LHCN-M2 (cell line): ENCODE measurements around the gene ADAMTS8. TPM values are rescaled to one million over a fixed set of nuclear protein-coding genes. Genes with fewer than 3 reads are reported as not detected.
A peak's percentile ranks its signal among the peaks of the same experiment; 100 is the strongest.

Source experiments
- DNase-seq: peaks from one replicate; pipeline ENCODE4 v3.0.0-alpha.2; 2012; ENCODE audit warnings: low read depth
- total RNA-seq: library from RNA; depleted of rRNA; stranded (reverse); fragments of >200 nt; gene quantifications from 2 replicates; pipeline ENCODE4 v1.2.3, GENCODE V29; 2014

The ADAMTS8 gene
- total RNA-seq, 1 experiment from 2014 or later: not detected

GRCh38 chr11:130462931-130463330 lies 34.5 kb upstream of the ADAMTS8 start:
- DNase-seq: no peak

DNA sequence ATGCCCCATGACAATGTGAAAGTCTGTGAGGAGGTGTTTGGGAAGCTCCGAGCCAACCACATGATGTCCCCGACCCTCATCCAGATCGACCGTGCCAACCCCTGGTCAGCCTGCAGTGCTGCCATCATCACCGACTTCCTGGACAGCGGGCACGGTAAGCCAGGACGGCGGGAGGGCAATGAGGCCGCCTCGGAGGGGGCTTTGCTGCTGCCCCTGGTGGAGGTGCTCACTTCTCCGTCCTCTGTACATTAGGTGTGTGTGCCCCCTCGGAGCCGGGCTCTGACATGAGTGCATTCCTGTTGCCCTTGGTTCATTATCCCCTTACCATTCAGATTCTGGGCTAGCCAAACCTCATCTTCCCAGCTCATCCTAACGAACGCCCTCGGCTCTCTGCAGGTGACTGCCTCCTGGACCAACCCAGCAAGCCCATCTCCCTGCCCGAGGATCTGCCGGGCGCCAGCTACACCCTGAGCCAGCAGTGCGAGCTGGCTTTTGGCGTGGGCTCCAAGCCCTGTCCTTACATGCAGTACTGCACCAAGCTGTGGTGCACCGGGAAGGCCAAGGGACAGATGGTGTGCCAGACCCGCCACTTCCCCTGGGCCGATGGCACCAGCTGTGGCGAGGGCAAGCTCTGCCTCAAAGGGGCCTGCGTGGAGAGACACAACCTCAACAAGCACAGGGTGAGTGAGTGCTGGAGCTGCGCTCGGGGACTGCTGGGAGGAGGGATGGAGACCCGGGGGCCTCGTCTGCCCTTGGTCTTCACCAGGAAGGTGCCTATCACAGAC lies 33.9 kb upstream of the ADAMTS8 start:
- DNase-seq: no peak

DNA sequence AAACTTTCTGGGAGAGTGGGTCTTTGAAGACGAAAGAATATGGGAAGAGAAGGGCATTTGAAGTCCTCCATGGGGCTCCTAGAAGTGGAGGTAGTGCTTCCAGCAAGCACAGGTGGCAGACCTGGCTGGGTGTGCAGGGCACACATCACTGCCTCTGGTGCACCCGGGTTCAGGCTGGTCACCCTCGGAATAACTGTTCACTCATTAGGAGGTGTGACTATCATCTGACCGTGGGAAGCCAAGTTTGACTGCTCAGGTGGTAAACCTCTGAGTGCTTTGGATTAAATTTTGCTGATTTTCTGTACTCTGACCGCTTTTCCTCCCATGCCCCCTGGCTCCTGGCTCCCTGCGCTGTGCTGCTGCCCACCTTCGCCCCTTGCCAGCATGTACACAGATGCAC lies 31.1 kb upstream of the ADAMTS8 start:
- DNase-seq: no peak

- no peak for DNase-seq
Observed at GRCh38 chr11:130458410-130458729, 30.0 kb upstream of the ADAMTS8 start.

- DNase-seq: no peak
Observed at GRCh38 chr11:130457623-130458409, 29.4 kb upstream of the ADAMTS8 start.

- no peak for DNase-seq
Observed at GRCh38 chr11:130456286-130456685, 27.9 kb upstream of the ADAMTS8 start.

DNA sequence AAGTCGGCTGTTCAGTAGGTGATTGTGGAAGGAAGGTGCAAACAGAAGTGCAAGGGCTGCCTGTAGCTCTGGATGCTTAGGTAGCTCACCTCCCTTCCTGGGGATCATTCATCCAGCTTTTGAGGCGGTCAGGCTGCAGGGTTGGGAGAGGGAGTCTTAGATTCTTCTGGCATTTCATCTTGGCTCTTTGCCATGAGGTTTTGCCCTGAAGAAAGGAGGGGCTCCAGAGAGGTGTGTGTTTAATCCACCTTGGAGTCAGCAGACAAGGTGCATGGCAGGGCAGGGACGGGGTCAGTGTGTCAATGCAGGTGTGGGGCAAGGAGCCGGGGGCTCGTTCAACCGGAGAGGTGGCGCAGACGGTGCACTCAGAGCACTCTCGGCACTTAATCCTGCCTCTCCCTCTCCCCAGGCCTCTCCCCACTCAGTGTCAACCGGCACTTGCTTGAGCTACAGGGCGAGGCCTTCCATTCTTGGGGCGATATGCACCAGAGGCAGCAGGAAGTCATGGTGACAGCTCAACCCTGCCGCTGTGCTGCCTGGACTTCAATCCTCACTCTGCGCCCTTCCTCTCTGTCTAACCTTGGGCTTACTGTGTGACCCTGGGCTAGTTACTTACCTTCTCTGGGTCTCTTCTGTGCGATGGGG lies 27.2 kb upstream of the ADAMTS8 start:
- no peak for DNase-seq

GRCh38 chr11:130454491-130455252 lies 26.3 kb upstream of the ADAMTS8 start:
- DNase-seq: no peak

GRCh38 chr11:130452940-130453339 lies 24.5 kb upstream of the ADAMTS8 start:
- no peak for DNase-seq

DNA sequence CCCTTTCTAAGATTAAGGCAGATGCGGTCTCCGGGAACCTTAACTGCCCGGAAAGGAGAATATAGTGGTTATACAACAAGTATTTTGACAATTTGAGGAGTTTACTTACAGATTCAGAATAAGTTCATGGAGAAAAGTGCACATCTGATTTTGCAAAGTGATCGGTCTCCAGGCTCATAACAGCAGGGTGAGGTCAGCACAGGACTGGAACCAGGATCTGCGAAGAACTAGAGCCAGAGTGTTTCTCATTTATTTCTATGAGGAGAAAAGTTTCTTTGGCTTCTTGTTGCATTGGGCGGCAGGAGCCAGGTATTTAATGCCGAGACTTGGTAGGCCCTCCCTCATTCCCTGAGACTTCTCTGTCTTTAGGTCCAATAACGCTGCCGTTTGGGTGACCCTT lies 23.8 kb upstream of the ADAMTS8 start:
- DNase-seq: no peak

DNA sequence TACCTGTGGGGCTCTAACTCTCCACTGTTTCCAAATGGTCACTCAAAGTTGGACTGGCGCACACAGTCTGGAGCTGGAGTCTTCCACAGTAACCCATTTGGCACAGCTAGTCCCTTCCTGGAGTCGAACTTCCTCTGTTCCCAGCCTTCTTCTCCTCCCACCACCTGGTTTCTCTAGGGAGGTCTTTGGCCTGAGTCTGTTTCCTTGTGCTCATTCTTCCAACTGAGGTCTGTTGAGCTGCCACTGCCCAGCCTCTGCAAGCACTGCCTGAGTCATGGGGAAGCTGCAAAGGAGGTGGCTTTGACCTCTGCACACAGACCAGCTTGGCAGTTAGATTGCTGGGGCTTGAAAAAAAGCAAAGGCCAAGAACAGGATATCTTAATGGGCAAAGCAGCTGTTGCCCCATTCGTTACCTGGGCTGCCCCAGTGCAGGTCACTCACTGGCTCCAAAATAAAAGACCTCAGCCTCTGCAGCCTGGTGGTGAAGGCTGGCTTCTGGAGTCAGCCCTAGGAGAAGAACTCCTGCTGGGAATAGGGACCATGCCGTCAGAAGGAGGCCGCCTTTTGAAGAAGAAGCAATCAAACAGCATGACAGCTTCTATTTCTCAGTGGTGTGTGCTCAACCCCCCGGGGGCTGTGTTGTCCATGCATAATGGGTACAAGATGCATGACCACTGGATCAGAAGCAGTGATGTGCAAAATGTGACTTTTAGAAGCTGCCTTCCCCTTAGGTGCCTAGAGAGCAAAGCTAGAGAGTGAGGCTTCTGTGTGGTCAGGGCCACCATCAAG lies 23.0 kb upstream of the ADAMTS8 start:
- peak; percentile 58 for DNase-seq

GRCh38 chr11:130449996-130450769 lies 21.8 kb upstream of the ADAMTS8 start:
- no peak for DNase-seq

DNA sequence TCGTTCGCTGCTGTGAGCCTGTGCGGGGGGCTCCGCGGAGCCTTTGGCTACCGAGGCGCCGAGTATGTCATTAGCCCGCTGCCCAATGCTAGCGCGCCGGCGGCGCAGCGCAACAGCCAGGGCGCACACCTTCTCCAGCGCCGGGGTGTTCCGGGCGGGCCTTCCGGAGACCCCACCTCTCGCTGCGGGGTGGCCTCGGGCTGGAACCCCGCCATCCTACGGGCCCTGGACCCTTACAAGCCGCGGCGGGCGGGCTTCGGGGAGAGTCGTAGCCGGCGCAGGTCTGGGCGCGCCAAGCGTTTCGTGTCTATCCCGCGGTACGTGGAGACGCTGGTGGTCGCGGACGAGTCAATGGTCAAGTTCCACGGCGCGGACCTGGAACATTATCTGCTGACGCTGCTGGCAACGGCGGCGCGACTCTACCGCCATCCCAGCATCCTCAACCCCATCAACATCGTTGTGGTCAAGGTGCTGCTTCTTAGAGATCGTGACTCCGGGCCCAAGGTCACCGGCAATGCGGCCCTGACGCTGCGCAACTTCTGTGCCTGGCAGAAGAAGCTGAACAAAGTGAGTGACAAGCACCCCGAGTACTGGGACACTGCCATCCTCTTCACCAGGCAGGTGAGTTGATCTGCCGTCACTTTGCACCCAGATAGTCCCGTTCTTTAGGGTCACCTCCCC lies 21.0 kb upstream of the ADAMTS8 start:
- DNase-seq: no peak

DNA sequence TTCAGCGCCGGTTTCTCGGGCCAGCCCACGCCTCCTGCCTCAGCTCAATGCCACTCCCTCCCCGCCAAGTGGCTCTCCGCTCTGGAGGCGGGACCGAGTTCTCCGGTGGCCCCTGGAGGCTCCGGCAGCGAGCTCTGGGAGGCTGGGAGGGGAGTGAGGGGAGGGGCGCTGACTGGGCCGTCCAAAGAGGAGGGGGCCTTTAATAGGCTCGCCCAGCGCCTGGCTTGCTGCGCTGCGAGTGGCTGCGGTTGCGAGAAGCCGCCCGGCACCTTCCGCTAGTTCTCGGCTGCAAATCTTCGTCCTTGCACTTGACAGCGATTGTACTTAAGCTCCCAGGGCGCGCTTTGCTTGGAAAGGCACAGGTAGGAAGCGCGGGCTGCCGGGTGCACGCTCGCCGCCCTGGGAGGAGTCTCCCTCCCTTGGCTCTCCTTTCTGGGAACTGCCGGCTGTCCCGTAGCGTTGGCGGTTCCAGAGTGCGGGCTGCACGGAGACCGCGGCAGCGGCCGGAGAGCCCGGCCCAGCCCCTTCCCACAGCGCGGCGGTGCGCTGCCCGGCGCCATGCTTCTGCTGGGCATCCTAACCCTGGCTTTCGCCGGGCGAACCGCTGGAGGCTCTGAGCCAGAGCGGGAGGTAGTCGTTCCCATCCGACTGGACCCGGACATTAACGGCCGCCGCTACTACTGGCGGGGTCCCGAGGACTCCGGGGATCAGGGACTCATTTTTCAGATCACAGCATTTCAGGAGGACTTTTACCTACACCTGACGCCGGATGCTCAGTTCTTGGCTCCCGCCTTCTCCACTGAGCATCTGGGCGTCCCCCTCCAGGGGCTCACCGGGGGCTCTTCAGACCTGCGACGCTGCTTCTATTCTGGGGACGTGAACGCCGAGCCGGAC lies 20.3 kb upstream of the ADAMTS8 start, which contains the start of gene ADAMTS15:
ADAMTS15 (plus strand) TSS at position 230 of the 894 bp plus-strand sequence; CDS start at position 559, 329 bp downstream.
- peak; percentile 45 for DNase-seq

GRCh38 chr11:130448039-130448415 lies 19.6 kb upstream of the ADAMTS8 start:
- no peak for DNase-seq

DNA sequence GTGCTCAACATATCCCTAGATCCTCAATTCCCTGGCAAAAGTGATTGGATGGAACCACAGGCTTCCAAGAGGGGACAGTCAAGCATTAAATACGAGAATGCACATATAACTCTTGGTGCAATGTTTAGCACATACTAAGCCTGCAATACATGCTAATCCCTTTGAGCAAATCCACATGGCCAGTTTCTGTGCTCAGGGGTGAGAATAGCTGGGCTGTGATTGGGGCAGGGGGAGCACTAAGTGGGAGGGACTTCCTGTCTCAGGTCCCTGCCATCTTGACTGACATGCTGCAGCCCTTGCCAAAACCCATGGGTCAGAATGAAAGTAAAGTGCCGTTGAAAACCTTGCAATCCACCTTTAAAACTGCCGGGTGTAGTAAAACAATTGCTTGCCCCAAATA lies 17.4 kb upstream of the ADAMTS8 start:
- no peak for DNase-seq

GRCh38 chr11:130442737-130443136 lies 14.3 kb upstream of the ADAMTS8 start:
- peak; percentile 79 for DNase-seq

GRCh38 chr11:130441719-130442118 lies 13.3 kb upstream of the ADAMTS8 start:
- DNase-seq: peak; percentile 48
